NT2/D1 (cell line): Measurements from ENCODE around the gene DGAT2.

ENCODE experiments used
- SUZ12 ChIP-seq: IDR thresholded peaks from 2 replicates; pipeline ENCODE4 v1.6.1; 2011; ENCODE audit not compliant: insufficient read length, insufficient read depth; ENCODE audit errors: extremely low read depth
- YY1 ChIP-seq: IDR thresholded peaks from 2 replicates; pipeline ENCODE4 v1.6.1; 2011; ENCODE audit not compliant: insufficient read length, insufficient read depth
- ZNF274 ChIP-seq: IDR thresholded peaks from 2 replicates; pipeline ENCODE4 v1.6.1; 2011; ENCODE audit warnings: mild to moderate bottlenecking, low read depth, low read length

DNA sequence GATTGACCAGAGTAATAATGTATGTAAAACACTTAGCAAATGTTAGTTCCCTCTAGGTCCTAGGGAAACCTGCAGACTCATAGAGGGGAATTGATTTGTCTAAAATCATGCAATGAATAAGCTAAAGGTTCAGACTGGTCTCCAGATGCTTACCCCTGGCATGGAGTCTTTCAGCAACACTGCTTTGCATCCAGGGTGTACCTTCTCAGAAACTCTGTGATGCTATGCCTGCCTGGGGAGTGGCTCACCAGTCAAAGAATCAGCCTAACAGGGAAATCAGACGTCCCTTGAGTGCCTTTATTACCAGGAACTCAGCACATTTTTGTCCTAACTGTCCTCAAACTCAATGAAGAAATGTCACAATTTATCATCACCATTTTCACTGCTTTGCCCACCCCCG lies 40.5 kb downstream of the DGAT2 start:
- TF ChIP-seq ZNF274, result no peak
- TF ChIP-seq YY1, result no peak
- TF ChIP-seq SUZ12, result no peak
